ENCODE results near the gene LMBR1L. TPM values are rescaled to one million over a fixed set of nuclear protein-coding genes. Genes with fewer than 3 reads are reported as not detected.

The LMBR1L gene
- total and polyA plus RNA-seq, 10 of the 15 experiments (the other 5 are each of a cell fraction or from before 2014, with no cell fraction given), result 2.1 to 42.6 (median 20.0) TPM

GRCh38 chr12:49146406-49146805, 35.8 kb upstream of the LMBR1L start (continued):
- TF ChIP-seq CEBPB (IDR thresholded peaks at IDR 0.05; ENCODE audit: borderline replicate concordance in 1 of 2, low read depth in 2 of 2, low read length in 2 of 2), result no peak
- no peak for TF ChIP-seq LARP7 (IDR thresholded peaks at IDR 0.05)
- no peak for TF ChIP-seq IRF3 (IDR thresholded peaks at IDR 0.05)

GRCh38 chr12:49144384-49144783, 33.7 kb upstream of the LMBR1L start:
- no peak overlapping the region for H3K4me2 ChIP-seq (ENCODE audit: control insufficient read depth, insufficient read depth)
- no peaks in the 10 kb centered on the region for H3K9me3 ChIP-seq (replicated peaks; ENCODE audit: control insufficient read depth, insufficient read depth, low read length)
- H3K79me2 ChIP-seq (ENCODE audit: control insufficient read depth, insufficient read depth, low read length), result no peaks in the 10 kb centered on the region; the same call in 1 of the 2 replicates
- intact Hi-C loops (cut with micrococcal nuclease; ENCODE audit: unreplicated experiment), result no loop called here
- H3K36me3 ChIP-seq (ENCODE audit: control insufficient read depth in 2 of 2, insufficient read depth in 2 of 2, low read length in 1 of 2), result no peaks in the 10 kb centered on the region; a peak in 1 of 4 replicates
- POLR2A ChIA-PET, result interaction anchor here (0.6 to 2.9 kb wide), 2 partner anchors 13 to 330 kb away, joined by 4 to 15 read pairs; partner anchors contain the start of gene TUBA1B
- H4K20me1 ChIP-seq (ENCODE audit: control insufficient read depth, insufficient read depth), result no peaks in the 10 kb centered on the region
- no peaks in the 10 kb centered on the region for H3K27me3 ChIP-seq (replicated peaks in 1 of 2; ENCODE audit: control insufficient read depth in 2 of 2, insufficient read depth in 2 of 2, low read length in 1 of 2)
- no peak overlapping the region for H3K4me3 ChIP-seq
- WGBS (ENCODE audit: insufficient coverage, insufficient replicate concordance, low lambda C conversion rate, missing lambda C conversion rate), result 67% methylated on average over 2 of the region's 2 CpGs
- no peak overlapping the region for H3K9ac ChIP-seq (ENCODE audit: control insufficient read depth, insufficient read depth, low read length)
- no peak for FAIRE-seq
- no peaks in the 10 kb centered on the region for H3K4me1 ChIP-seq (ENCODE audit: control insufficient read depth, insufficient read depth, low read length)
- no peak overlapping the region for H2AFZ ChIP-seq (ENCODE audit: control insufficient read depth, low read depth, low read length)
- RAD21 ChIA-PET (ENCODE audit: unreplicated experiment), result interaction anchor here (1.2 kb wide), 1 partner anchor 13 kb away, joined by 3 read pairs; no protein-coding TSS in a partner anchor
- no TSS peak for BruUV-seq (replicated peaks)
- SMC1A ChIA-PET (ENCODE audit: uncharacterized antibody, unreplicated experiment), result interaction anchor here (0.8 to 1.0 kb wide), 2 partner anchors 12 to 14 kb away, joined by 3 to 5 read pairs; no protein-coding TSS in a partner anchor
- DNase-seq (ENCODE audit: low read depth, low spot score), result no peak
- in situ Hi-C loops (cut with MboI), result no loop called here
- TF ChIP-seq REST (IDR thresholded peaks at IDR 0.05; ENCODE audit: low read depth, low read length) (no peak), MTA2 (IDR thresholded peaks at IDR 0.05; ENCODE audit: low read depth) (no peak), PAX5 (IDR thresholded peaks at IDR 0.05; ENCODE audit: borderline replicate concordance, low read depth, low read length) (no peak), SUPT20H (IDR thresholded peaks at IDR 0.05; ENCODE audit: borderline replicate concordance, control insufficient read depth, low read depth, low read length) (no peak)
- CTCF ChIA-PET, result no interaction called here
- no peak for ATAC-seq
- no peak overlapping the region for H3K27ac ChIP-seq (ENCODE audit: control insufficient read depth, insufficient read depth)

Measured in GM12878 (cell line).